PC-9 (cell line): ENCODE measurements around the gene MRLN.

Source experiments
- CTCF ChIP-seq: fragments of 200-600 bp; sonication (generic); conservative IDR thresholded peaks from 2 replicates; pipeline ENCODE4 v1.6.1; 2017; ENCODE audit warnings: mixed run types, antibody characterized with exemption, mild to moderate bottlenecking, moderate library complexity
- EZH2 ChIP-seq: fragments of 200-600 bp; sonication (generic); IDR thresholded peaks from 2 replicates; pipeline ENCODE4 v1.8.0; 2017; ENCODE audit warnings: antibody characterized with exemption, low read depth

DNA sequence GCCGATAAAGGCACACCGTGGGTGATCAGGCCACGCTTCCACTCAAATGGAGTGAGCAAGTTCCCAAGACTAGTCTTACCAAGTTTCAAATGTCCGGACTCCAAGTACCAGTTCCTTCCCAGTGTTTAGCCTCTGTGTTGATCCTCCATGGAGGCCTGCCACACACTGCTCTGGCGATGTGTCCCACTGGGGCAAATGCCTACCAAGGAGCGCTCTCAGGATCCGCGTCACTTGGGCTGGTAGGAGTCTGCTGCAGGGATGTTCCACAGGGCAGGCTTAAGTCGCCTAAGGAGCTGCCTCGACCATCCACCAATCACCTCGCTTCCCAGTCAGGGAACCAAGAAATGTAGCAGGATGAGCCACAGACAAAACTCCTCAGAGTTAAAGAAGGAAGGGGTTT is 17.4 kb upstream of the MRLN start:
- TF ChIP-seq CTCF, result no peak
- TF ChIP-seq EZH2, result no peak
